ENCODE results near the gene PLA2G15.

Gene PLA2G15

DNA sequence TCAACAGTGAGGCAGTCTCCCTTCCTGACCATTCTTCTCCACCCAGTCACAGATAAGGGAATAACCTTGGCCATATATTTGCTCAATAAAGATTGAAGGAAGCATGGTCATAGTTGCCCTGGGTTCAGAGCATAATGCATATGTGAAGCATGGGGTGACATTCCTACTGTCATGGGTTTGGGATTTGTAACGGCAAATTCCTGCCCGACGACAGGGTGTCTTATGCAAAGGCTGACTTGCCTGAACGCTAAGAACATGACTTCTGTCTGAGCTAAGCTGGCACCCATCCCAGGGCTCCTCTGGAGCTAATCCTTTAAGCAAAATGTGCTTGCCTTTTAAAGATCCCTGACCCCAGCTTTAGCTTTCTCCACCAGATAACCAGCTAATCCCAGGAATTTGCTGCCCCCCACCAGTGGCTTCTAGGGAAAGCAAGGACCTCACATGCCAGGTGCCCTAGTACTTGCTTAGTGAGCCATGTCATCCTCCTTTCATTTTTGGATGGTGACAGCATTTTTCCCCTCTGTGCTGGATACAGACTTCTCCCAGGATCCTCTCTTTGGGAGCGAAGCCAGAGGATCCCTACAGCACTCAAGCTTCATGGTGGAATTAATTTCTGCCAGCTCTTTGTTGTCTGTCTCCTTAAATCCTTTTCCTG lies 53.9 kb downstream of the PLA2G15 start:
- no peak for DNase-seq (ENCODE audit: low read depth in 2 of 2)

DNA sequence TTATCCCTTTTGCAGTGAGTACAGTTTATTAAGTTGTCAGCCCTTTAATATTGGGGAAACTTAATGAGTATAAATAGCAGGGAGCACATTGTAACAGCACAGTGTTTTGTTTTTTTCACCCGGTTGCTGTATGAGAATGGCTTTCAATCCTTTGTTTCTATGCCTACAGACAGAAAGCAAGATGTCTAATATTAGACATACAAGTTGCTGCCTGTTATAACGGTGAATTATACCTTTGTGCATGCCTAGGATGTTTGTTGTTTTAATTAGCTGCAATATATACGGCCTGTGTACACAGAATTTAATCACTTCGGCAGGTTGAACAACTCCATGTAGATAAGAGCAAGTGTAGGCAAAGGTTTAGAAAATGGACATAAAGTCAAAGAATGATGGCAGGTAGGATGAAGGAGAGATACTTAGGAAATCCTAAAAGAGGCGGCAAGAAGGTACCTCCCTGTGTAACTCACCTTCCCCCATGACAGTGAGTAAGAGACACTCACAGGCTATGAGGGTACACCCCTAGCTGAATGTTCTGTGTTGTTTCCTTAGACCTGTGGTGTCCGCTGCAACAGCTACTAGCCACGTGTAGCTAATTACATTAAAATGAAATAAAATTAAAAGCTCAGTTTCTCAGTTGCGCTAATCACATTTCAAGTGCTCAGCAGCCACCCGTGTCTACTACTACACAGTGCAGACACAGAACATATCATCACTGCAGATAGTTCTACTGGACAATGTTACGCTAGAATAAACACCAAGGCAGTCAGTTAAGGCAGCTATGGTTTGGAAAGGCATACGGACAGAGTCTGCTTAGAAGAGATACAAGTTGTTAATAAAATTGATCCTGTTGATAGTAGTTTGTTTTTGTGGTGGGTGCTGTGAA lies 54.6 kb downstream of the PLA2G15 start:
- DNase-seq (ENCODE audit: low read depth in 2 of 2), result no peak

DNA sequence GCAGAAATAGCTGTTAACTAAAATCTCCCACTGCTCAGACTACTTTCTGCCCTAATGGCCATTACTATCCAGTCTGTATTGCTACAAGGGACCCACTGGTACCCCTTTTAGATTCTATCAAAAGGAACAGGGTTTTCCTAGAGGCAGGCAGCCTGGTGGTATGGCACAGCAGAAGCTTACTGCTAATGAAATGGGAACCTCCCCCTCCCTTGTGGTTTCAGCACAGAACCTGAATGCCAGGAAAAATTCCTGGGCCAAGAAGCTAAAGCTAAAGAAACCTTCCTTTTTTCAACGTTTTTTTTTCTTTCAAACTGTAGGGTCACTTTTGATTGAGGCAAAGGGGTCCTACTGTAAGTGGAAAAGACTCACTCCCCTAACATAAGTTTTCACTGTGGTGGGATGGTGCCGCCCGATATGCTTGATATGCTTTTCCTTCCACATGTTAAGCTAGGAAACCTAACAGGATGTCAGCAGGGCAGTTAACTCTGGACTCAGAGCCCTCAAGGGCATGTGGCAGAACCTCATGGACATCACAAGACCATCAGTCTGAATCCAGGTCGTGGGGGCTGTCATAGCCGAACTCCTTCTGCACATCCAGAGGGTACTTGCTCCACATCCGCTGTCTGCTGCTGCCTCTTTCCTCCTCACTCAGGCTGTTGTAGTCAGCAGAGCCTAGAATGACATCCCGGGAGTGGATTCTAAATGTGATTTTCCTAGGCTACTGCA lies 55.7 kb downstream of the PLA2G15 start:
- no peak for DNase-seq (ENCODE audit: low read depth in 2 of 2)

DNA sequence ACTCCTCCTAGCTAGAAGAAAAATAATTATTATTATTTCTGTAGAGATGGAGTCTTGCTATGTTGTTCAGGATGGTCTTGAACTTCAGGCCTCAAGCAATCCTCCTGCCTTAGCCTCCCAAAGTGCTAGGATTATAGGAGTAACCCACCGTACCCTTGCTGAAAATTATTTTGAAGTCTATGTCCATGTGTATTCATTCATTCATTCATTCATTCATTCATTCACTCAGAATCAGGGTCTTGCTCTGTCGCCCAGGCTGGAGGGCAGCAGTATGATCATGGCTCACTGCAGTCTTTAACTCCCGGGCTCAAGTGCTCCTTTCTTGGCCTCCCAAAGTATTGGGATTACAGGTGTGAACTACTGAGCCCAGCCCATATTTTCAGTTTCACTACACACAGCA lies 61.5 kb downstream of the PLA2G15 start:
- DNase-seq (ENCODE audit: low read depth in 2 of 2), result no peak

DNA sequence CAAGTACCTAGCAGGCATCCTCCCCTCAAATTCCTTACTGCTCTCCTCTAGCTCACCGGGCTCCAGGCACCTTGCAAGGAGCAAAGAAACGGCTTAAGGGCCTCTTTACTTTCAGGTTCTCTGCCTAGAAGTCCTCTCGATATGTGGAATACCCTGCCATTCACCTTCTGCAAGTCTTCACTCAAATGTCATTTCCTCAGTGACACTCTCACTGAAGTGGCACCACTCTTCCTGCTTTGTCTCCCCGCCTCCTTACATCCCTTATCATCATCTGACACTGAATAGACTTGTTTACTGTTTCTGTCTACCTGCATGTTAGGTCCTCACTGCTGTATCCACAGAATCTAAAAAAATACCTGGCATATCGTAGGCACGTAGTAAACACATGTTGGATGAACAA lies 64.6 kb downstream of the PLA2G15 start:
- no peak for DNase-seq (ENCODE audit: low read depth in 2 of 2)

DNA sequence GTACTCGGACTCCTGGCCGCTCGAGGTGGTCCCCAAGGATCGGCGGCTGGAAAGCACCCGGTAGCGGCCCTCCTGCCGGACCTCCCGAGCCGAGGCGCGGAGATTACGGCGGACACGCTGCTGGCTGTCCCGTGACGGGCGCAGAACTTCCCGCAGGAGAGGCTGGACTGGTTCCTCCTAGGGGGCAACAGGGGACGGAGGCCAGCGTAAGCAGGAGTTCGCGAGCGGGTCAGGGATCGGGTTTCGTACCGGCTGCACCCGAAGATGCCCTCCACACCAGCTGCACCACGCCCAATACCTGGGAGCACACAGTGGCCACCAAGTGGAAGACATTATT lies 65.2 kb downstream of the PLA2G15 start:
- DNase-seq (ENCODE audit: low read depth in 2 of 2), result no peak

All from stimulated activated CD8-positive, alpha-beta memory T cell treated with anti-CD3 and anti-CD28 coated beads, Interleukin-2, amount 100 ng/mL, for 1 hour (primary cell).